ENCODE results near the gene GIPC2.
"Not testable (repeated sequence)": the region's sequence is repeated elsewhere in the genome, so short reads cannot be mapped to it uniquely, and the experiment has no call there.

Gene GIPC2

DNA sequence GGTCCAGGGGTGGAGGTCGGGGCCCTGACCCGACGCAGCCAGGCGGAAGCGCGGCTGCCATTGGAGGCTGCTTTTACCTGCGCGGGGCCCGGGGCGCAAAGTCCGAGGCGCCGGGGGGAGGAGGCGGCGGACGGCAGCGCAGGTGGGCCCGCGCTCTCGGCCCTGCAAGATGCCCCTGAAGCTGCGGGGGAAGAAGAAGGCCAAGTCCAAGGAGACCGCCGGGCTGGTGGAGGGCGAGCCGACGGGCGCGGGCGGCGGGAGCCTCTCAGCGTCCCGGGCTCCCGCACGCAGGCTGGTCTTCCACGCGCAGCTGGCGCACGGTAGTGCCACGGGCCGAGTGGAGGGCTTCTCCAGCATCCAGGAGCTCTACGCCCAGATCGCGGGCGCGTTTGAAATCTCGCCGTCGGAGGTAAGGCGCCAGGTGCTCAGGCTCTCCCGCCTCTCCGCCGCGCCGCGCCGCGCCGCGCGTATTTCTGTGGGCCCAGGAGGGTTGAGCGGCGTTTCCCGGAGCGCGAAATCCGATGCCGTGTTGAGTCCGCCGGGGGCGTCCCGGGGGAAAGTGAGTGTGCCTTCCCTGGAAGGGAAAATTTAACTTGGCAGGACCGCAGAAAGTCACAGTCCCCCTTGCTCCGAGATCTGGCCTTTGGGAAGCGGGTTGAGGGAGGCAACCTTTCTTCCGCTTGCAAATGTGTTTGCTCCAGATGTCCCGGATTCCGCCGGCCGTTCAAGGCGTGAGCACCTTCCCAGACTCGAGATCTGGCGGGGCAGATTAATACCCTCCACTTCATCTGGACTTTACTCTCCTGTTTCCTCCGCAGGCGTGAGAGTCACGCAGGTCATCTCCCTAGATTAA, at the start of gene GIPC2:
Gene GIPC2 (plus strand): TSS at position 41 of the 853 bp plus-strand sequence. CDS start 129 bp downstream, at position 170.
- no peak for DNase-seq

DNA sequence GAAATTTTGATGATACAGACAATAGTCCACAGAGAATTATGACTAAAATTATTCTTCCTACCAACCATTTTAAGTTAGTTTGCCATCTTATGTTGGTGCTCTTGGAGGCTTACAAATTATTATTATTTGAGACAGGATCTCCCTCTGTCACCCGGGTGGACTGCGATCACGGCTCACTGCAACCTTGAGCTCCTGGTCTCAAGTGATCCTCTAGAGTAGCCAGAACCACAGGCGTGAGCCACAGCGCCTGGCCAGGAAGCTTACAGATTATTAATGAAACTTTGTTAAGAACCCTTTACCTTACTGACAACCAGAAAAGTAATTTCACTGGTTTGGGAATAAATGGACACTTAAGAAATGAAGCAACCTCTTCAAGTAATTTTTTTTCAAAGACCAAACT, 49.0 kb upstream of the GIPC2 start:
- DNase-seq, result no peak

GRCh38 chr1:78000536-78000935, 45.2 kb upstream of the GIPC2 start:
- DNase-seq, result not testable (repeated sequence)

DNA sequence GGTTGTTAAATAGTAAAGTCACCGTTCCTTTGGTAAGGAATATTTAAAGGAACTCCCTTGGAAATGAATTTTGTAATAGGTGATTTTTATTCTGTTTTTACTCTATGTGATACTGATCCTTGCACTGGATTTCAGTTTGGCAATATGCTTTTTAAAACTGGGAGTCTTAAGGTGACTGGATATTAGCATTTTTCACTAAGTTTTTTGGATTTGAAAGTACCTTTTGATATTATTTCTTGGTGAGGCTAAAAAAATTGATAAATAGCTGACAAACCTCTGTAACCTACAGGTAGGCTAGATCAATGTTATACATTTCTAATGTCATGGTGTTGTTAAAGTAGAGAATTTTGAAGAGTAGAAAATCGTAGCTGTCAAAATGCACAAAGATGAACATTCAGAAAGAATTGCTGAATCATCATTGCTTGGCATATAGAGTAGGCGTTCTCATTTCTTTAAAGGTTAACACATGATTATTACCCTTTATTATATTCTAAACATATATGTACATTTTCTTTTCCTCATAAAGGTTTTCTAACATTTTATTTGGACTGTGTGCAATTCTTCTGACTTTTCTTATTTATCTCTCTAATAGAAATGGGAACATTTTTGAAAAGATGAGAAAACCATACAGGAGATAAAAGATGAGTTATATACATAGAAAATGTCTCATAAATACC, 42.6 kb upstream of the GIPC2 start:
- no peak for DNase-seq

DNA sequence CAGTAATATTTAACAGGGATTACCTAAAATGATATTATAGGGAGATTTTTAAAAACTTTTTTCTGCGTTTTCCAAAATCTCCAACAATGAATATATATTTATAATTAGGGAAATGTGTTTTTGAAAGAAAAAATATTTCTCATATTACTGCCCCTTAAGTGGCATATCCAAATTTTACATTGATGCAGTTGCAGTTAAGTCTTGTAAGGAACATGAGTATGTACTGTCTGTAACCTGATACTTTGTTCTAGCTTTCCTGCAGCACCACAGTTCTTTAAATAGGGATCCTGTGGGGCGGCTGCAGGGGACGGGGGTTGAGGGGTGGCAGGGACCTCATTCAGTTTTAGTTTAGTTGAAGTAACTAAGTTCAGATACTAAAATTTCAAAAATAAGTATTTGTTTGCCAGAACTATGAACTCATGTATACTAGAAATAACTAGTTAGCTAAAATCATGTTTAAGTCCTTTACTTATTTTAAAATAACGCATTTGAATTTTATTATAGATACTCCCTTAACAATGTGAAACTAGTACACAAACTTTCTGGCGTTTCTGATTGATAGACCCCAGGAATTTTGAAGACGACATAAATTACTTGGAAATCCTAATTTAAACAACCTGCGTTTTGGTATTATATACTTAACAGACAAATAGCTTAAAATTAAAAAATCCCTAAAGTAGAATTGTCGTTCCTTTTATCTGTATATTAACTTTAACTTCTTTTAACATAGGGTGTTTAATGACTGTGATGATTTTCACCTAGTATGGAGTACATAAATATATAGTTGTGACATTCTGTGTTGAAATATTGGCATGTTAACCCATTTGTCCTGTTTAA, 41.7 kb upstream of the GIPC2 start:
- peak; percentile 50 for DNase-seq

- DNase-seq, result peak; percentile 93
Measured at GRCh38 chr1:78004719-78005447, 40.9 kb upstream of the GIPC2 start, which contains the start of gene DNAJB4. DNAJB4 (plus strand) TSS chr1:78004939; CDS start chr1:78005111, 172 bp downstream.

GRCh38 chr1:78005448-78005722, 40.4 kb upstream of the GIPC2 start:
- DNase-seq, result no peak

DNA sequence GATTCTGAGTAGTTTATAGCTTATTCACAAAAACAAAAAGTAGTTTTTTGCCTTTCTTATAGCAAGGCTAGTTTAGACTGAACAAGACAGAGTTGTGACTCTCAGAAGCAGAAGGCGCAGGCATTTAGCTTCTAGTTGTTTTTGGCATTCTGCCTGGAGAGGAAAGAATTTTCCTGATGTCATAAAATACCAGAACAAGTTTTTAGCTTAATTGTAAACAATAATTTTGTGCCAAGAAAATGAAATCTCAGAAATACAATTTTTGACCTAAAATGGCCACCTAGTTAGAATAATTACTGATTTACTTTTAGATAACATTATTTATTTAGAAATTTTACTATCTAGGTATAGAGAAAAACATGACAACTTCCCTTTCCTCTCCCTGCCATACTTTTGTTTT, 40.0 kb upstream of the GIPC2 start:
- DNase-seq, result no peak

DNA sequence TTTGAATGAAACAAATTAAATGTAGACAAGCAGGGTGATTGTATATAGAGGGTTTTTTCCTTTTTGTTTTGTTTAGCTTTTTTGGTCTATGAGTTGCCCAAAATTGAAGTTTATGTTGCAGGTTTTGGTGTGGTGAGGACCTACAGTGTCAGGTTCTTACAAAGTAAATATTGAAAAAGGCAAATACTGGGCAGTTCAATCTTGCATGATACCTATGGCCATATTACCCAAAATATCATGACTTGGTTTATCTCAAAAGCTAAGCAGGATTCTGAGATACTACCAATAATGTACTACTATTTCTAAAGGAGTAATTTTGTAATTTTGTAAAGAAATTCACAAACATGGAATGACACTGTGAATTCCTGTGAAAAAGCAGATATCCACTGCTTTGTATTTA, 39.2 kb upstream of the GIPC2 start:
- no peak for DNase-seq

DNA sequence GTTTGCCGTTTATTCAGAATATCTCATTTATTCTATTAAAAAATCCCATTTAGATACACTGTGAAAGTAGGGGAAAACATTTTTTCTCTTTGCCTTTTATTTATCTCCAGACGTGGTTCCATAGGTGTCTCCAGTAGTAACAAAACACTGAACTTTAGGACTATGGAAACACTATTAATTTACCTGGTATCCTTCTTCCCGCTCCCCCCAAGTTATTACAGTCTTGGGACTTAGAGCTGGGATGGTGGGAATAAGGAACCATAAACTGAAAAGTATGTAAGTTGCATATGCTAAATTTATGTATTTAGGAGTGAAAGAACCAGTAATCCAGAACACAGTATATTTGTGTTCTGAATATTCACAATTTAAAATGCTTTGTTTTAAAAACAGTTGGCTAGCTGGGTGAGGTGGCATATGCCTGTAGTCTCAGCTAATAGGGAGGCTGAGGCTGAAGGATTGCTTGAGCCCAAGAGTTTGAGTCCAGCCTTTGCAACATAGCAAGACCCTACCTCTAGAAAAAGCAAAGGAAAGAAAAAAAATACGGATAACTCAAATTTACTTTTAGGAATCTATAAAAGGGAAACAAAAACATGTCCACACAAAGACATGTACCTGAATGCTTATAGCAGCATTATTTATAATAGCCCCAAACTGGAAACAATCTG, 38.0 kb upstream of the GIPC2 start:
- DNase-seq, result no peak

DNA sequence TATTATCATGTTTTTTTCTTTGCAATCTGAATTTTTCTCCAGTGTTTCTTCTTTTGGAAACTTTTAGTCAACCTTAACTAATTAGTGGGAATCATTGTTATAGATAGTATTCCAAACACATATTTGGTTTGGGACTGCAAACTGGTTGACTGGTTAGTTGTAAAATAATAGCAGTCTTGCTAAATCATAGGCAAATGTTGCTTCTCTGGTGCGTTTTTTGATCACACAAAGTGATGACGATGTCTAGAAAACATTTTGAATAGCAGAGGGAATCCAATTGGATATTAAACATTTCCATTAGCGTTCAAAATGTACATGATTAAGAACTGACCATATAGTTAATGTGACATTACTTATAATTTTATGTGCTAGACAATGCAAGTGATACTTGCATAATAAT, 36.5 kb upstream of the GIPC2 start:
- DNase-seq, result no peak

GRCh38 chr1:78009836-78010235, 35.9 kb upstream of the GIPC2 start:
- no peak for DNase-seq

GRCh38 chr1:78011050-78011449, 34.7 kb upstream of the GIPC2 start:
- DNase-seq, result no peak

DNA sequence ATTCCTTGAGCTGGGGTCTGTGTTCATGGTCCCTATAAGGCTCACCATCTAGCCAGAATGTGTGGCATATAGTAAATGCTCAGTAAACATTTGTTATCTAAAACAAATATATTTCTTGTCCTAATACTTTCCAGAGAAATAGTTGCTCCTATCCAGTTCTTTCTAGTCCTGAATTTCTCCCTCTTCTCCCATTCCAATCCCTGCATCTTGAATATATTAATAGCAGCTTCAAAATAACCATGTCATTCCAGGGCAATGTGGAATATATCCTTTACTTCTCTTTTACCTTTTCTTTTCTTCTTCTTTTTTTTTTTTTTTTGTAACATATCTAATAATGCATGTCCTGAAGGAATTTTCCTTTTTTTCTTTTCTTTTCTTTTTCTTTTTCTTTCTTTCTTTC, 30.6 kb upstream of the GIPC2 start:
- no peak for DNase-seq

- DNase-seq, result no peak
Measured at GRCh38 chr1:78019024-78019423, 26.7 kb upstream of the GIPC2 start.

- DNase-seq, result not testable (repeated sequence)
Measured at GRCh38 chr1:78021134-78021533, 24.6 kb upstream of the GIPC2 start.

- no peak for DNase-seq
Measured at GRCh38 chr1:78029793-78030192, 16.0 kb upstream of the GIPC2 start.

- DNase-seq, result no peak
Measured at GRCh38 chr1:78032996-78033796, 12.6 kb upstream of the GIPC2 start.

DNA sequence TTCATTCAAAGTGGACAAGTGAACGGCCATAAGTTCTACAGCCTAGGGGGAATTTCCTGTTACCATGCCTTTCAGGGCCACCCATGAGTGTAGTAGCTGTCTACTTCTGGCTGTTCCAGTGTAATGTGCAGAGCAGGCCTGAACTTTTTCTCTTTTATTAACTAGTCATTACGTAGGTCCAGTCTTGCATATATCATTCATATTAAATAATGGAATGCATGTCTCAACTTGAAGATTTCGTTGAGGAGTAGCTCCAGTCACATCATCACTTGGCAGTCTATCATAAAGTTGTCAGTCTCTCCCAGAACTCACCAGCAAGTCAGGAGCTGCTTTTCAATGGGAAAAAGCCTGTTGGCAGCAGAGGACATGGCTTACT, 12.0 kb upstream of the GIPC2 start:
- no peak for DNase-seq

GRCh38 chr1:78035121-78035520, 10.6 kb upstream of the GIPC2 start:
- DNase-seq, result no peak

DNA sequence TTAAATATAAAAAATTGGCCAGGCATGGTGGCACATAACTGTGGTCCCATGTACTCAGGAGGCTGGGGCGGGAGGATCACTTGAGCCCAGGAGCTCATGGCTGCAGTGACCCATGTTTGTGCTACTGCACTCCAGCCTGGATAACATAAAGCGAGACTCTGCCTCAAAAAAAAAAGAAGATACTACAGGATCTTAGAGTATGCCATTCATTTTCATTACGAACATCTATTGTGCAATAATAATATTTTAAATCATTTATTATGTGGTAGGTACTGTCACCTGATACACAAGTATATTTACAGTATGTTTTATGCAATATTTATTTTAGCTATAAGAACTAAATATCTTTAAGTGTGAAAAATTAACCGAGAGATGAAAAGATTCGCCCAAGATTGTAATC, 9.3 kb upstream of the GIPC2 start:
- DNase-seq, result no peak

DNA sequence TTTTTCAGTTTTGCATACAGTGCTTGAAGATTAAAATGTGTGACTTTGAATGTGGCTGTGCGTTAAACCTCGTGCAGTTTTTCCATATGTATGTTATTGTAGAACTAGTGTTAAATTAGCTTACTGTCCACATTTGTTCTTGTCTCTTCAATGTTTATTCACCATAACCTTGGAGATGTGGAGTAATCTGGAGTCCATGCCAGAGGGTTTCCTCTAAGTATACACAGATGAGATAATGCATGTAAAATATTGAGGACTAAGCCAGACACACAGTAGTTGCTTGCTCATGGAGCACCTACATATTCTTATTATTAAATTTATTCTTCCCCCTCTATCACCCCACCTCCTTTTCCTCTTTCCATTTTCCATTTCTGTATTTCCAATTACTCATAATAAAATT, 7.7 kb upstream of the GIPC2 start:
- DNase-seq, result no peak
